Measurements from ENCODE around the gene TTLL8. TPM values are rescaled to one million over a fixed set of nuclear protein-coding genes. Genes with fewer than 3 reads are reported as not detected.

TTLL8 gene
- total and polyA plus RNA-seq, 2 donors (not counting 3 experiments of a cell fraction or from before 2014, with no cell fraction given): not detected

- no peak overlapping the region for H3K9ac ChIP-seq (replicated peaks; ENCODE audit: extremely low read depth, insufficient read depth, low read length)
- no peaks in the 10 kb centered on the region for H3K9me1 ChIP-seq (replicated peaks; ENCODE audit: control insufficient read depth, extremely low read depth, insufficient read depth, low read length)
- no peaks in the 10 kb centered on the region for H3K9me3 ChIP-seq (replicated peaks; ENCODE audit: control insufficient read depth, insufficient read depth, low read length)
- H3K27me3 ChIP-seq (ENCODE audit: control insufficient read depth in 2 of 2, insufficient read depth in 2 of 2, low read length in 2 of 2): peaks cover 10 to 19% of the 10 kb centered on the region in 2 experiments
- H3K27ac ChIP-seq (ENCODE audit: insufficient read depth, low read depth, low read length): no peak overlapping the region
- no peak overlapping the region for H3K4me2 ChIP-seq (ENCODE audit: insufficient read depth, low read length)
- dilution Hi-C loops (cut with MboI; ENCODE audit: extremely low pct_ligation_motif_present, low sequenced_read_pairs) (no loop called here), intact Hi-C loops (cut with micrococcal nuclease) (no loop called here)
- H3K36me3 ChIP-seq (ENCODE audit: control insufficient read depth in 2 of 2, extremely low read depth in 1 of 2, insufficient read depth in 2 of 2, low read length in 2 of 2): no peaks in the 10 kb centered on the region
- CTCF ChIA-PET: interaction anchor here (1.3 kb wide), 1 partner anchor 11 kb away, joined by 3 read pairs; no protein-coding TSS in a partner anchor
- H3K4me1 ChIP-seq (ENCODE audit: control insufficient read depth, extremely low read depth, insufficient read depth, low read length): no peaks in the 10 kb centered on the region
- POLR2A ChIA-PET: no interaction called here
- DNase-seq (ENCODE audit: low read depth, low spot score) (peak; percentile 13), FAIRE-seq (no peak)
- H2AFZ ChIP-seq (ENCODE audit: low read depth, low read length): no peak overlapping the region
- no peaks in the 10 kb centered on the region for H4K20me1 ChIP-seq (replicated peaks; ENCODE audit: control insufficient read depth, extremely low read depth, insufficient read depth, low read length)
- no peak overlapping the region for H3K4me3 ChIP-seq (replicated peaks in 1 of 3; ENCODE audit: insufficient read depth in 1 of 3, low read depth in 1 of 3, low read length in 3 of 3)
- H3K79me2 ChIP-seq (ENCODE audit: control insufficient read depth, insufficient read depth, low read length): no peaks in the 10 kb centered on the region
- TF ChIP-seq GATA2 (IDR thresholded peaks at IDR 0.05; ENCODE audit: insufficient read depth, insufficient read length, low read depth, low read length) (no peak), POLR2A (IDR thresholded peaks at IDR 0.05; ENCODE audit: low read depth, low read length) (no peak), CTCF (IDR thresholded peaks at IDR 0.05; ENCODE audit: extremely low read depth in 1 of 2, insufficient read depth in 1 of 2, low read depth in 1 of 2, low read length in 2 of 2) (no peak), MAX (IDR thresholded peaks at IDR 0.05; ENCODE audit: insufficient read depth, insufficient read length) (no peak), POLR2AphosphoS5 (IDR thresholded peaks at IDR 0.05; ENCODE audit: insufficient read depth, low read depth, low read length) (no peak), MYC (IDR thresholded peaks at IDR 0.05; ENCODE audit: low read depth, low read length) (no peak), JUN (IDR thresholded peaks at IDR 0.05; ENCODE audit: borderline replicate concordance, insufficient read depth, insufficient read length, low read depth) (no peak), FOS (IDR thresholded peaks at IDR 0.05; ENCODE audit: borderline replicate concordance, insufficient read depth, low read length) (no peak), EZH2 (IDR thresholded peaks at IDR 0.05; ENCODE audit: borderline replicate concordance, low read depth, low read length, severe bottlenecking) (no peak)
- BruUV-seq (replicated peaks): no TSS peak
These were observed 3.8 kb upstream of the TTLL8 start for GRCh38 chr22:50061824-50062355.
